Esophagus muscularis mucosa (tissue), 4 donors: Measurements from ENCODE around the gene NSDHL. TPM values are rescaled to one million over a fixed set of nuclear protein-coding genes. Genes with fewer than 3 reads are reported as not detected.
"Not testable (repeated sequence)": the region's sequence is repeated elsewhere in the genome, so short reads cannot be mapped to it uniquely, and the experiment has no call there.

Experiments
- DNase-seq: peaks from one replicate; pipeline ENCODE4 v3.0.0-alpha.2; 2017; ENCODE audit errors: extremely low spot score
- H3K27ac ChIP-seq, 4 donors: fragments of 200-600 bp; sonication (generic); replicated peaks in 1 of 4; 1 replicate in 3 of 4; 2 replicates in 1 of 4; pipeline ENCODE4 v1.5.1; 2016 to 2019; ENCODE audit warnings: mild to moderate bottlenecking in 1 of 4
- H3K27me3 ChIP-seq, 4 donors: fragments of 200-600 bp; sonication (generic); one replicate each; pipeline versions ENCODE4 v1.5.1 to v1.6.0; 2016 to 2019
- H3K36me3 ChIP-seq, 4 donors: fragments of 200-600 bp; sonication (generic); one replicate each; pipeline ENCODE4 v1.5.1; 2016 to 2019
- H3K4me1 ChIP-seq, 4 donors: fragments of 200-600 bp; sonication (generic); one replicate each; pipeline ENCODE4 v1.5.1; 2016 to 2019
- H3K4me3 ChIP-seq, 4 donors: fragments of 200-600 bp; sonication (generic); 1 replicate in 2 of 4; 2 replicates in 2 of 4; pipeline ENCODE4 v1.5.1; 2016 to 2019; ENCODE audit warnings: mild to moderate bottlenecking in 4 of 4, moderate library complexity in 1 of 4
- H3K9me3 ChIP-seq, 4 donors: fragments of 200-600 bp; sonication (generic); 1 replicate in 3 of 4; 2 replicates in 1 of 4; pipeline ENCODE4 v1.5.1; 2016 to 2019
- EP300 ChIP-seq: sonication (generic); formaldehyde crosslinking; IDR thresholded peaks from one replicate; pipeline ENCODE4 v1.6.1; 2017; ENCODE audit warnings: antibody characterized with exemption
- POLR2A ChIP-seq: fragments of 450-650 bp; IDR thresholded peaks from one replicate; pipeline ENCODE4 v1.6.1; 2017; ENCODE audit warnings: antibody characterized with exemption, moderate library complexity, mild to moderate bottlenecking, low read depth
- POLR2AphosphoS5 ChIP-seq, 2 donors: sonication (generic); formaldehyde crosslinking; IDR thresholded peaks; one replicate each; pipeline ENCODE4 v1.6.1; 2017; ENCODE audit warnings: antibody characterized with exemption in 2 of 2
- WGBS: methylation state at CpG from one replicate; pipeline ENCODE4 v1.1.5; 2018; 5-methylcytosine and 5-hydroxymethylcytosine counted together
- intact Hi-C: fragments of 100-400 bp; cut with DNase I; formaldehyde crosslinking; loops from one replicate; pipeline ENCODE4 v1.15.1; 2023
- total RNA-seq, 4 donors: library from RNA; depleted of rRNA; stranded (reverse); fragments of >200 nt; gene quantifications; one replicate each; pipeline versions ENCODE4 v1.1.0 to v1.2.1, GENCODE V29; 2016
- TF ChIP-seq, protein P1 (sequence below), 3 experiments: fragments of 200-600 bp in 2 of 3; fragments of 450-650 bp in 1 of 3; sonication (generic) in 2 of 3; IDR thresholded peaks; one replicate each; pipeline ENCODE4 v1.5.1; 2017 to 2019; ENCODE audit warnings: antibody characterized with exemption in 3 of 3, mild to moderate bottlenecking in 2 of 3, moderate library complexity in 1 of 3

NSDHL gene
- total RNA-seq, 4 donors from 2014 or later = 5.8 to 10.1 (median 8.7) TPM

DNA sequence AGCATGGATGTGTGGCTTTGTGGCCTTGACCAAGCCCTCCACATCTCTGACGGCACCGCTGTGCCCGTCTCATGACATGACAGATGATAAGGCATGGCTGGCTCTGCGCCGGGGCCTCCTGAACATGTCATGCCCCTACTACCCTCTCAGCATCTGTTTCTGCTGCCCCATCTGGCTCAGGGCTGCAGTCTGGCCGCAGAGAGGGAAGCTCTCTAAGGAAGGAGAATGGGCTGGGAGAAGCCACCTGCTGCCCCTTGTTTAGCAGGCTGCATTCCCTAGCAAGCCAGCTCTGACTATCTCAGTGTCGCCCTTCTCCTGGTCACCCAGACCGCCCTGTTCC, 74.2 kb downstream of the NSDHL start:
- TF ChIP-seq EP300 = no peak
- no peak for TF ChIP-seq POLR2AphosphoS5 (IDR thresholded peaks at IDR 0.05)
- TF ChIP-seq, protein P1, sequence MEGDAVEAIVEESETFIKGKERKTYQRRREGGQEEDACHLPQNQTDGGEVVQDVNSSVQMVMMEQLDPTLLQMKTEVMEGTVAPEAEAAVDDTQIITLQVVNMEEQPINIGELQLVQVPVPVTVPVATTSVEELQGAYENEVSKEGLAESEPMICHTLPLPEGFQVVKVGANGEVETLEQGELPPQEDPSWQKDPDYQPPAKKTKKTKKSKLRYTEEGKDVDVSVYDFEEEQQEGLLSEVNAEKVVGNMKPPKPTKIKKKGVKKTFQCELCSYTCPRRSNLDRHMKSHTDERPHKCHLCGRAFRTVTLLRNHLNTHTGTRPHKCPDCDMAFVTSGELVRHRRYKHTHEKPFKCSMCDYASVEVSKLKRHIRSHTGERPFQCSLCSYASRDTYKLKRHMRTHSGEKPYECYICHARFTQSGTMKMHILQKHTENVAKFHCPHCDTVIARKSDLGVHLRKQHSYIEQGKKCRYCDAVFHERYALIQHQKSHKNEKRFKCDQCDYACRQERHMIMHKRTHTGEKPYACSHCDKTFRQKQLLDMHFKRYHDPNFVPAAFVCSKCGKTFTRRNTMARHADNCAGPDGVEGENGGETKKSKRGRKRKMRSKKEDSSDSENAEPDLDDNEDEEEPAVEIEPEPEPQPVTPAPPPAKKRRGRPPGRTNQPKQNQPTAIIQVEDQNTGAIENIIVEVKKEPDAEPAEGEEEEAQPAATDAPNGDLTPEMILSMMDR (IDR thresholded peaks at IDR 0.05) = no peak
- no peak for TF ChIP-seq POLR2A
- no peak overlapping the region for H3K27ac ChIP-seq
- intact Hi-C loops = no loop called here
- no peaks in the 10 kb centered on the region for H3K9me3 ChIP-seq
- no peak for DNase-seq
- WGBS = 87% methylated on average over 7 of the region's 8 CpGs
- H3K27me3 ChIP-seq = peaks cover 0 to 5% (median 0%) of the 10 kb centered on the region in 4 donors
- no peak overlapping the region for H3K4me3 ChIP-seq
- peaks cover 0 to 4% (median 2%) of the 10 kb centered on the region in 4 donors for H3K4me1 ChIP-seq
- no peaks in the 10 kb centered on the region for H3K36me3 ChIP-seq

DNA sequence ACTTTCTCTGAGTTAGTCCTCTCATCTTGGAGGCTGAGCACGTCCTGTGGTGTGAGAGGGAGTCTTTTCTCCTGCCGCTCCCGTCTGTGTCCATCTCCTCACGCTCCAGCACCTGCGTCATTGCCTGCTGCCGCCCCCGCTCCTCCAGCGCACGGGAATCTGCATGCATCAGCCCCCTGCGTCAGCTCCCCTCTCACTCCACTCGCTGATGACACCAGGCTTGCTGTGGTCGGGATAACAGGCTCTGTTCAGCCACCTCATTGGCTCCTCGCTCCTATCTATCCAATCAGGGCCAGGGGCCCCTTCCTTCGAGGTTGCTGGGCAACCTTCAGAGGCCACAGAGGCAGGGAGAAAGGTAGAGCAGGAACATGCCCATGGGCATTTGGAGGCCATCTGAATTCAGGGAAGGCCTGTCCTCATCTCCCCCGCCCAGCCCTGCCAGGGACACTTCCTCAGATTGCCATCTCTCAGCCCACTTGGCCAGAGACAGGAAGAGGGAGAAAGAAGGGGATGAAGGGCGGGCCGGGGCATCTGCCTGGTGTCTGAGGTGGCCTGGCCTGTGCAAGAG, 76.3 kb downstream of the NSDHL start:
- H3K4me3 ChIP-seq = no peak overlapping the region
- no peak for DNase-seq
- no peak overlapping the region for H3K27ac ChIP-seq
- TF ChIP-seq, protein P1 (IDR thresholded peaks at IDR 0.05) = no peak
- no peaks in the 10 kb centered on the region for H3K36me3 ChIP-seq
- peaks cover 0 to 3% (median 0%) of the 10 kb centered on the region in 4 donors for H3K27me3 ChIP-seq
- WGBS = 46% methylated on average over 15 of the region's 17 CpGs
- intact Hi-C loops = no loop called here
- H3K4me1 ChIP-seq = peaks cover 0 to 4% (median 2%) of the 10 kb centered on the region in 4 donors
- H3K9me3 ChIP-seq = no peaks in the 10 kb centered on the region

DNA sequence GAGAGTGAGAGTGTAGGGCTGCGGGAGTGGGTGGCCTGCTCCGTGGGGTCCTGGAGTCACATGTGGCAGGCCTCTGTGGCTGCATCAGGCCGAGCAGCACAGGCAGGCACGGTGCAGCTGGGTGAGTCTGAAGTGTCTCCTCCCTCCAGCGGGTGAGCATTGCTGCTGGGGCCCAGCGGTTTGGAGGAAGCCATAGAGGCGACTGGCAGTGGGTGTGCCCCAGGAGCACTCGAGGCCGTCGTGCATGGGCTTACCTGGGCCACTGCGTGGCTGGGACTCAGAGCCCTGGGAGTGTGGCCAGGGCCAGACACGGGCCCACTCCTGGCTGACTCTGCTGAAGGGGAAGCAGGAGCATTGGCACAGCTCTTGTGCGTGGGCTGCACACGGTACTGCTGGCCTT, 77.6 kb downstream of the NSDHL start:
- Histone ChIP-seq H3K36me3 (no peaks in the 10 kb centered on the region), H3K27me3 (peaks cover 0 to 2% (median 0%) of the 10 kb centered on the region in 4 donors), H3K27ac (no peak overlapping the region), H3K4me3 (no peak overlapping the region), H3K9me3 (no peaks in the 10 kb centered on the region), H3K4me1 (peaks cover 0 to 4% (median 2%) of the 10 kb centered on the region in 4 donors)
- no peak for DNase-seq
- WGBS = 83% methylated on average over 11 of the region's 14 CpGs
- TF ChIP-seq POLR2A = no peak
- TF ChIP-seq, protein P1 (IDR thresholded peaks at IDR 0.05) = no peak
- no peak for TF ChIP-seq EP300
- TF ChIP-seq POLR2AphosphoS5 (IDR thresholded peaks at IDR 0.05) = no peak
- intact Hi-C loops = no loop called here

- intact Hi-C loops, H3K27ac ChIP-seq, H3K36me3 ChIP-seq, H3K27me3 ChIP-seq, H3K9me3 ChIP-seq, H3K4me3 ChIP-seq, H3K4me1 ChIP-seq, DNase-seq: not testable (repeated sequence)
- WGBS = 88% methylated on average over 7 of the region's 7 CpGs
These were observed 79.2 kb downstream of the NSDHL start for GRCh38 chrX:152910018-152910417.

DNA sequence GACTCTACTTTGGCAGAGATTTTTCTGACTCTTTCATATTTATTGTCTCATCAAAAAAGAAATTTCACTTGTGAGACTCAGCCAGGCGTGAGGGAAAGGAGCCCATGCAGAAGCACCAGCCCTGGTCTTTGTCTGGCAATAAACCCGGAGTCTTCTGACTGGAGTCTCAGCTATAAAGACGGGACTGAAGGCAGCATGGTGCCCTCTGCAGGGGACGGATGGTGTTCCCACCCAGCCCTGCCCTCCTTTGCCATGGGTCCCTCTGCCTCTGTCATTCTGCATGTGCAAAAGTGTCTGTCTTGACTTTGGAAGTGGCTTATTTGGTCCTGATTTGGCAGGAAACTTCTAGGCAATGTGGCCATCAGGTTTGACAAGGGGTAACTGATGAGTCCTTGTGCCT, 81.2 kb downstream of the NSDHL start:
- Histone ChIP-seq H3K36me3 (no peaks in the 10 kb centered on the region), H3K27ac (no peak overlapping the region), H3K9me3 (no peaks in the 10 kb centered on the region), H3K4me3 (no peak overlapping the region), H3K4me1 (no peaks in the 10 kb centered on the region), H3K27me3 (no peaks in the 10 kb centered on the region)
- DNase-seq = no peak
- TF ChIP-seq POLR2A (no peak), EP300 (no peak), POLR2AphosphoS5 (IDR thresholded peaks at IDR 0.05) (no peak)
- TF ChIP-seq, protein P1 (IDR thresholded peaks at IDR 0.05) = no peak
- intact Hi-C loops = no loop called here
- 59% methylated on average over 4 of the region's 4 CpGs for WGBS
